ENCODE measurements around the gene FZD1.

FZD1 gene

GRCh38 chr7:91270372-91270771, 6.1 kb downstream of the FZD1 start:
- Histone ChIP-seq H3K4me2 (ENCODE audit: low read length) (no peak overlapping the region), H3K27ac (ENCODE audit: low read length) (no peak overlapping the region), H3K4me1 (ENCODE audit: low read length) (no peaks in the 10 kb centered on the region), H3K27me3 (ENCODE audit: low read depth, low read length) (peaks cover under 1% of the 10 kb centered on the region; the same call in 1 of the 2 replicates), H3K79me2 (ENCODE audit: low read length) (no peaks in the 10 kb centered on the region), H3K4me3 (ENCODE audit: low read length) (no peak overlapping the region), H3K9ac (ENCODE audit: low read length) (no peak overlapping the region), H4K20me1 (ENCODE audit: insufficient read depth, low read length) (no peaks in the 10 kb centered on the region), H2AFZ (ENCODE audit: low read depth, low read length) (no peak overlapping the region), H3K9me3 (ENCODE audit: insufficient read depth, low read length) (no peaks in the 10 kb centered on the region), H3K36me3 (replicated peaks; ENCODE audit: low read depth, low read length) (no peaks in the 10 kb centered on the region)
- TF ChIP-seq EZH2phosphoT487 (IDR thresholded peaks at IDR 0.05; ENCODE audit: low read depth), result no peak
- TF ChIP-seq, protein P1, sequence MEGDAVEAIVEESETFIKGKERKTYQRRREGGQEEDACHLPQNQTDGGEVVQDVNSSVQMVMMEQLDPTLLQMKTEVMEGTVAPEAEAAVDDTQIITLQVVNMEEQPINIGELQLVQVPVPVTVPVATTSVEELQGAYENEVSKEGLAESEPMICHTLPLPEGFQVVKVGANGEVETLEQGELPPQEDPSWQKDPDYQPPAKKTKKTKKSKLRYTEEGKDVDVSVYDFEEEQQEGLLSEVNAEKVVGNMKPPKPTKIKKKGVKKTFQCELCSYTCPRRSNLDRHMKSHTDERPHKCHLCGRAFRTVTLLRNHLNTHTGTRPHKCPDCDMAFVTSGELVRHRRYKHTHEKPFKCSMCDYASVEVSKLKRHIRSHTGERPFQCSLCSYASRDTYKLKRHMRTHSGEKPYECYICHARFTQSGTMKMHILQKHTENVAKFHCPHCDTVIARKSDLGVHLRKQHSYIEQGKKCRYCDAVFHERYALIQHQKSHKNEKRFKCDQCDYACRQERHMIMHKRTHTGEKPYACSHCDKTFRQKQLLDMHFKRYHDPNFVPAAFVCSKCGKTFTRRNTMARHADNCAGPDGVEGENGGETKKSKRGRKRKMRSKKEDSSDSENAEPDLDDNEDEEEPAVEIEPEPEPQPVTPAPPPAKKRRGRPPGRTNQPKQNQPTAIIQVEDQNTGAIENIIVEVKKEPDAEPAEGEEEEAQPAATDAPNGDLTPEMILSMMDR (IDR thresholded peaks at IDR 0.05; ENCODE audit: low read depth, low read length), result no peak

DNA sequence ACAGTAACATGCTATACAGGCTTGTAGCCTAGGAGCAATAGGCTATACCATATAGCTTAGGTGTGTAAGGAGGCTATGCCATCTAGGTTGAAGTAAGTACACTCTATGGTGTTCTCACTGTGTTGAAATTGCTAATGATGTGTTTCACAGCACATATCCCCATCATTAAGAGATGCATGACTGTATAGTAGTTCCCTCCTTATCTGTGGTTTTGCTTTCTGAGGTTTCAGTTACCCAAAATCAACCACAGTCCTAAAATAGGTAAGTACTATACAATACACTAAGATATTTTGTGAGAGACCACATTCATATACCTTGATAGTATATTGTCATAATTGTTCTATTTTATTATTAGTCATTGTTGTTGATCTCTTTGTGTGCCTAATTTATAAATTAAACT, 12.7 kb downstream of the FZD1 start:
- Histone ChIP-seq H4K20me1 (ENCODE audit: insufficient read depth, low read length) (no peaks in the 10 kb centered on the region), H3K36me3 (replicated peaks; ENCODE audit: low read depth, low read length) (no peaks in the 10 kb centered on the region), H3K4me3 (ENCODE audit: low read length) (no peak overlapping the region), H3K79me2 (ENCODE audit: low read length) (no peaks in the 10 kb centered on the region), H3K27me3 (ENCODE audit: low read depth, low read length) (peaks cover 22% of the 10 kb centered on the region), H3K9ac (ENCODE audit: low read length) (no peak overlapping the region), H3K4me2 (ENCODE audit: low read length) (no peak overlapping the region), H3K4me1 (ENCODE audit: low read length) (peaks cover 12% of the 10 kb centered on the region), H3K27ac (ENCODE audit: low read length) (no peak overlapping the region), H2AFZ (ENCODE audit: low read depth, low read length) (no peak overlapping the region), H3K9me3 (ENCODE audit: insufficient read depth, low read length) (no peaks in the 10 kb centered on the region)
- TF ChIP-seq EZH2phosphoT487 (IDR thresholded peaks at IDR 0.05; ENCODE audit: low read depth), result no peak
- TF ChIP-seq, protein P1 (IDR thresholded peaks at IDR 0.05; ENCODE audit: low read depth, low read length), result no peak

- Histone ChIP-seq H3K9ac (ENCODE audit: low read length) (no peak overlapping the region), H3K4me2 (ENCODE audit: low read length) (no peak overlapping the region), H3K79me2 (ENCODE audit: low read length) (no peaks in the 10 kb centered on the region), H3K4me1 (ENCODE audit: low read length) (peaks cover 12% of the 10 kb centered on the region), H2AFZ (ENCODE audit: low read depth, low read length) (no peak overlapping the region), H3K4me3 (ENCODE audit: low read length) (no peak overlapping the region), H3K9me3 (ENCODE audit: insufficient read depth, low read length) (no peaks in the 10 kb centered on the region), H3K27ac (ENCODE audit: low read length) (no peak overlapping the region), H3K36me3 (replicated peaks; ENCODE audit: low read depth, low read length) (no peaks in the 10 kb centered on the region), H4K20me1 (ENCODE audit: insufficient read depth, low read length) (no peaks in the 10 kb centered on the region), H3K27me3 (ENCODE audit: low read depth, low read length) (peaks cover 29% of the 10 kb centered on the region)
- no peak for TF ChIP-seq EZH2phosphoT487 (IDR thresholded peaks at IDR 0.05; ENCODE audit: low read depth)
- TF ChIP-seq, protein P1 (IDR thresholded peaks at IDR 0.05; ENCODE audit: low read depth, low read length), result no peak
These were observed 16.0 kb downstream of the FZD1 start for GRCh38 chr7:91280185-91280584.

DNA sequence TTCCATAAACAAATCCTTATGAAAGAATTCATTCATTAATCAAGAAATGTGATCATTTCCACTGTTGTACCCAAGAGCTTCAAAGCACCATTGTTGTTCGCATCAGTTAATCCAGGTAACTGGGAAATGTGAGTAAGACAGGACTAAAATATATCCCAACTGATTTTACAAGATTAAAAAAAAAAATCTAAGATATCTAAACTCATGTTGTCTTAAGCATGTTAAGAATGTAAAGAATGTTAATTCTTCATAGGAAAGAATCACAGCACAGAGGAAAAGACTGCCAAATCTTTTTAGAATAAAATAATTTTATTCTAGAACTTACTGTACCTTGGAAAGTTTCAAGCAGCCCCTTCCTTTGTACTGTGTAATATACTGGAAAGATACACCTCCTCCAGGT, 16.4 kb downstream of the FZD1 start:
- Histone ChIP-seq H3K79me2 (ENCODE audit: low read length) (no peaks in the 10 kb centered on the region), H3K4me2 (ENCODE audit: low read length) (no peak overlapping the region), H2AFZ (ENCODE audit: low read depth, low read length) (no peak overlapping the region), H3K36me3 (replicated peaks; ENCODE audit: low read depth, low read length) (no peaks in the 10 kb centered on the region), H3K4me3 (ENCODE audit: low read length) (no peak overlapping the region), H3K9me3 (ENCODE audit: insufficient read depth, low read length) (no peaks in the 10 kb centered on the region), H4K20me1 (ENCODE audit: insufficient read depth, low read length) (no peaks in the 10 kb centered on the region), H3K9ac (ENCODE audit: low read length) (no peak overlapping the region), H3K27me3 (ENCODE audit: low read depth, low read length) (peaks cover 26% of the 10 kb centered on the region), H3K4me1 (ENCODE audit: low read length) (peaks cover 12% of the 10 kb centered on the region), H3K27ac (ENCODE audit: low read length) (no peak overlapping the region)
- no peak for TF ChIP-seq EZH2phosphoT487 (IDR thresholded peaks at IDR 0.05; ENCODE audit: low read depth)
- TF ChIP-seq, protein P1 (IDR thresholded peaks at IDR 0.05; ENCODE audit: low read depth, low read length), result no peak
